B cell (primary cell): Measurements from ENCODE around the gene XRCC3.

Experiments used
- EZH2 ChIP-seq: IDR thresholded peaks from 2 replicates; pipeline ENCODE4 v1.6.1; 2012; ENCODE audit warnings: borderline replicate concordance, low read depth, mild to moderate bottlenecking, moderate library complexity, low read length; ENCODE audit not compliant: insufficient read depth, poor library complexity, severe bottlenecking
- TF ChIP-seq, protein P1 (sequence below): fragments of 200-600 bp; IDR thresholded peaks from one replicate; pipeline ENCODE4 v1.8.0; 2022; ENCODE audit warnings: antibody characterized with exemption, mild to moderate bottlenecking

DNA sequence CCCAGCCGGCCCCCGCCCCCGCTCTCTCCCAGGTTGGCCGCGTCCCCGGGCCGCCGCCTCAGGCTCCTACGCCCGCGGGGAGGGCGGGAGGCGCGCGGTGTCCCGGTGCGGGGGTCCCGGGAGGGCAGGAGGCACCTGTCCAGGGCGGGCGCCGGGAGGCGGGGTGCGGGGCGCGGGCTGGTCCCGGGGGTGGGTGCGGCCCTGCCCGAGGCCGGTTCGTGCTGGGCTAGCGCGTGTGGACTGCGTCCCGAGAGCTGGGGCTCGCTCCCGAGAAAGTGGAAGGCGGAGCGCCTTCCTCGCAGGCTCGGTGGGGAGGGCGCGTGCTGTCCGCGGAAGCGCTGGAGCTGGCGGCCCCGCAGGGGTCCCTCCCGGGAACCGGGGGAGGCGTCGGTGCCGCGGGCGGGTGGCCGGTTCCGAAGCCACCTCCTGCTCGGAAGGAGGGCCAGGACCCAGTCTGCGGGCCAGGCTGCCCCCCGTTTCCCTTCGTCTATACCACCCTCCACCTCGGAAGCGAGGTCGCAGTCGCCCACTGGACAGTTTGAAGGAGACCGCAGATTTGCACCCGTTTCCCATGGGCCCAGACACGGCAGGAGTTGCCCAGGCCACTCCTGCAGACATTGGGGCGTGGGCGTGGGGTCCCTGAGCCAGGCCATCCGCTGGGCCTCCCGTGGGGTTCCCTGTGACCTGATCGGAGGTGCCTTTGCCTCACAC, 995 bp upstream of the XRCC3 start:
- TF ChIP-seq, protein P1, sequence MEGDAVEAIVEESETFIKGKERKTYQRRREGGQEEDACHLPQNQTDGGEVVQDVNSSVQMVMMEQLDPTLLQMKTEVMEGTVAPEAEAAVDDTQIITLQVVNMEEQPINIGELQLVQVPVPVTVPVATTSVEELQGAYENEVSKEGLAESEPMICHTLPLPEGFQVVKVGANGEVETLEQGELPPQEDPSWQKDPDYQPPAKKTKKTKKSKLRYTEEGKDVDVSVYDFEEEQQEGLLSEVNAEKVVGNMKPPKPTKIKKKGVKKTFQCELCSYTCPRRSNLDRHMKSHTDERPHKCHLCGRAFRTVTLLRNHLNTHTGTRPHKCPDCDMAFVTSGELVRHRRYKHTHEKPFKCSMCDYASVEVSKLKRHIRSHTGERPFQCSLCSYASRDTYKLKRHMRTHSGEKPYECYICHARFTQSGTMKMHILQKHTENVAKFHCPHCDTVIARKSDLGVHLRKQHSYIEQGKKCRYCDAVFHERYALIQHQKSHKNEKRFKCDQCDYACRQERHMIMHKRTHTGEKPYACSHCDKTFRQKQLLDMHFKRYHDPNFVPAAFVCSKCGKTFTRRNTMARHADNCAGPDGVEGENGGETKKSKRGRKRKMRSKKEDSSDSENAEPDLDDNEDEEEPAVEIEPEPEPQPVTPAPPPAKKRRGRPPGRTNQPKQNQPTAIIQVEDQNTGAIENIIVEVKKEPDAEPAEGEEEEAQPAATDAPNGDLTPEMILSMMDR: no peak
- no peak for TF ChIP-seq EZH2
